DMS 273 (cell line): ENCODE measurements around the gene KISS1R.

ENCODE experiments used
- DNase-seq: peaks from one replicate; lab custom pipeline; 2025; ENCODE audit not compliant: unreplicated experiment; lab: John Stamatoyannopoulos, UW

Gene KISS1R

DNA sequence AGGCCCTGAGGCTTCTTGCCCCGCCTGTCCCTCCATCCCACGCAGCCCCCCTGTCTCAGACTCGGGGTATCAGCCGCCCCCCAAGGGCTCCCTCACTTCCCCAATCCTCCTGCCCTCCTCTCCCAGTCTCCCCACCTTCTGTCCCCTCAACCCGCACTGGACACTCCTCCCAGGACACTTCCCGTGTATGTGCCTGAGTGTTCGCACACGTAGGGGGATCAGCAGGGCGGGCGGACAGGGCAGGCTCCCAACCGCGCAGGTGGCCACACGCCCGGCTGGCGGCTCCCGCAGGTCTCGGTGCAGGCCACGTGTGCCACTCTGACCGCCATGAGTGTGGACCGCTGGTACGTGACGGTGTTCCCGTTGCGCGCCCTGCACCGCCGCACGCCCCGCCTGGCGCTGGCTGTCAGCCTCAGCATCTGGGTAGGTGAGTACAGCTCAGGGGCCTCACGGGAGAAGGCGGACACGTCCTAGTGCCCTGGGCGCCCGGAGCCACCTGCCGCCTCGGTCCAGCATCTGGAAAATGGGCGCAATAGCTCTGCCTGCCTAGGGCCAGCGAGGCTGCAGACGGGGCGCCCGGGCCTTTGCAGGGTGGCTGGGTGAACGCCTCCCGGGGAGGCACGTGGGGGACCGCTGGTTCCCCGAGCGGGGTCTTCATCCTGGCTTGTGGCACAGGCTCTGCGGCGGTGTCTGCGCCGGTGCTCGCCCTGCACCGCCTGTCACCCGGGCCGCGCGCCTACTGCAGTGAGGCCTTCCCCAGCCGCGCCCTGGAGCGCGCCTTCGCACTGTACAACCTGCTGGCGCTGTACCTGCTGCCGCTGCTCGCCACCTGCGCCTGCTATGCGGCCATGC is 2.3 kb downstream of the KISS1R start:
- DNase-seq: peak; percentile 79

DNA sequence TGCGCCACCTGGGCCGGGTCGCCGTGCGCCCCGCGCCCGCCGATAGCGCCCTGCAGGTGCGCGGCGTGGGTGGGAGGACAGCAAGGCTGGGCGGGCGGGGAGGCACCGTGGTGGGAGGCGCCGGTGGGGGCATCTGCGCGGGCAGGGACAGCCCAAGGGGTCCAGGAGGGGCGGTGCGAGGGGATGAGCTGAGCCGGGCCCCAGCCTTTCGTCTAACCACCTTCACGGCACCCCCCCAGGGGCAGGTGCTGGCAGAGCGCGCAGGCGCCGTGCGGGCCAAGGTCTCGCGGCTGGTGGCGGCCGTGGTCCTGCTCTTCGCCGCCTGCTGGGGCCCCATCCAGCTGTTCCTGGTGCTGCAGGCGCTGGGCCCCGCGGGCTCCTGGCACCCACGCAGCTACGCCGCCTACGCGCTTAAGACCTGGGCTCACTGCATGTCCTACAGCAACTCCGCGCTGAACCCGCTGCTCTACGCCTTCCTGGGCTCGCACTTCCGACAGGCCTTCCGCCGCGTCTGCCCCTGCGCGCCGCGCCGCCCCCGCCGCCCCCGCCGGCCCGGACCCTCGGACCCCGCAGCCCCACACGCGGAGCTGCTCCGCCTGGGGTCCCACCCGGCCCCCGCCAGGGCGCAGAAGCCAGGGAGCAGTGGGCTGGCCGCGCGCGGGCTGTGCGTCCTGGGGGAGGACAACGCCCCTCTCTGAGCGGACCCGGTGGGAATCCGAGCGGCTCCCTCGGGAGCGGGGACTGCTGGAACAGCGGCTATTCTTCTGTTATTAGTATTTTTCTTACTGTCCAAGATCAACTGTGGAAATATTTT is 3.1 kb downstream of the KISS1R start:
- DNase-seq: peak; percentile 82

DNA sequence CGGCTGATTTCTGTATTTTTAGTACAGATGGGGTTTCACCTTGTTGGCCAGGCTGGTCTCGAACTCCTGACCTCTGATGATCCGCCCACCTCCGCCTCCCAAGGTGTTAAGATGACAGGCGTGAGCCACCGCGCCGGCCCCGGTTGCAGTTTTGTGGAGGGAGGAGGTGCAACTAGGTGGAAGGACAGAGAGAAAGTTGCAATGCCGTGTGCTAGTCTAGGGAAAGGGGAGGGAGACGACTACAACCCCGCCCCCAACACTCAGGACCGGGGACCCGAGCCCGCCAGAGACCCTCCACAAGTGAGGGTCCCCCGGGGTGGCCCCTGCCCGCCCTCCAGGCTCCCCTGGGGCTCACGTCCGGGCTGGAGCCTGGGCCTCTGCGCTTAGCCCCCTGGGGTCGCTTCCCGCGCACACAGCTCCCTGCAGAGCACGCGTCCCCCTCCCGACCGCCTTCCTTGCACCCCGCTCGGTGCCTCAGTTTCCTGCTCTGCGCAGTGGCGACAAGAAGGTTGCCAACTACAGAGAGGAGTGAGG is 7.5 kb downstream of the KISS1R start:
- no peak for DNase-seq

DNA sequence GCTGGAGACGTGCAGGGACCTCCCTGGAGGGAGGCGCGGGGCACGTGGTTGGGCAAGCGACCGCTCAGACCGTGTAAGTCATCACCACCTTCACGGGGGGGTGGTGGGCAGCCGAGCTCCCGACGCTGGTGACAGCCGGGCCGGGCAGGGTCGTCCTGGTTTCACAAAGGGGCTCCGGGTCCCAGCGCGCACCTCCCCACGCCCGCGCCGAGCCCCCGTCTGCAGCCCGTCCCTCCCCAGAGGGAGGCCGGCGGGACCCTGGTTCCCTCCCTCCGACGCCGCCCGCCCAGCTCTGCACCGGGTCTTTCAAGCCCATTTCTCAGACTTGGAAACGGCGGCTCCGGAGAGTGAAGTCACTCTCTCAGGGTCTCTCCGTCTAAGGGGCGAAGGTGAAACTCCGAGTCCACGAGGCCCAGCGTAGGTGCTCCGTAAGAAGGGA is 8.0 kb downstream of the KISS1R start:
- peak; percentile 62 for DNase-seq

DNA sequence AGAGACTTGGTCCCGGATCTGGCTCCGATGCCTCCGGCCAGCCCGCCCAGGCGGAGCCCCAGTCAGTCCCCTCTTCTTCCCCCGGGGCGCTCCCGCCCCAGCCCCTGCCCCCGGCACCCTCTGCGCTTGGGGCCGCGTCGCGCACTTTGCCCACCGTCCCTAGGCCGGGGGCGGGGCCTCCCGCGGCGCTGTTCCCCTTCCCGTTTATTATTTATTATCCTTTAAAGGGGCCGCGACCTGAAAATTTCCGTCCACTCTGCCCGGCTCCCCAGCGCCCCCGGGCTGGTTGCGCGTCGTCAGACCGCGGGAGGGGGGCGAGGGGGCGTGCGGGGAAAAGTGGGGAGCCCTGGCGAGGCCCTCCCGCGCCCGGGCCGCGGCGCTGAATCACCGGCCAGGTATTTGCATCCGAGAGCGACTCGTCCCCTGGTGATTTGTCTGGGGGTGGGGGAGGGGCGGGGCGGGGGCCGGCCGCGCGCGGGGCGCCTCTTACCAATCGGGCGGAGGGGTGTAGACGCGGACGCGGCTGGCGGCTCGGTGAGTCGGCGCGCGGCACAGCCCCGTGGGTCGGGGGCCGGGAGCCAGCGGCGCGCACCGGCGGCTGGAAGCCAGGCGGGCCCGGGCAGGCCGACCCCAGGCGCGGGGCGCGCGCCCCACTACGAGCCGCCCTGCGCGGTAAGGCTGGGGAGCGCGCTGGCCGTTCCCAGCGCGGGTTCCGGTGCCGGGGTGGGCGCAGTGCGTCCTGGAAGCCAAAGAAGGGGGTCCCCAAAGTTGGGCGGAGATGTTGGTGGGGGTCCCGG is 8.6 kb downstream of the KISS1R start, which contains the start of gene ARID3A:
Gene ARID3A, plus strand, starts transcription at position 510 of the 797 bp plus-strand sequence. CDS start 3,494 bp downstream, outside the sequence.
- DNase-seq: peak; percentile 94

DNA sequence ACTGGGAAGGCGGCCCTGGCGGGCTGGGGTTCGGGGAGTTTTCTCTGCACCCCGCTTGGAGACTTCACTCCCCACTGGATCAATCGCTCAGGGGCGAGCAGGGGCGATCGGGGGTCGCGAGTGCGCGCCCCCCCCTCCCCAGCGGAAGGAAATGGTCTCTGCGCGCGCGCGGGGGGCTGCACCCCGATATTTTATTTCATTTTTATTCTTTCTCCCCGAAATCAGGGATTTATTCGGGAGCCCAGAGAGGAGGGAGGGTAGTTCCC is 9.1 kb downstream of the KISS1R start:
- DNase-seq: no peak

DNA sequence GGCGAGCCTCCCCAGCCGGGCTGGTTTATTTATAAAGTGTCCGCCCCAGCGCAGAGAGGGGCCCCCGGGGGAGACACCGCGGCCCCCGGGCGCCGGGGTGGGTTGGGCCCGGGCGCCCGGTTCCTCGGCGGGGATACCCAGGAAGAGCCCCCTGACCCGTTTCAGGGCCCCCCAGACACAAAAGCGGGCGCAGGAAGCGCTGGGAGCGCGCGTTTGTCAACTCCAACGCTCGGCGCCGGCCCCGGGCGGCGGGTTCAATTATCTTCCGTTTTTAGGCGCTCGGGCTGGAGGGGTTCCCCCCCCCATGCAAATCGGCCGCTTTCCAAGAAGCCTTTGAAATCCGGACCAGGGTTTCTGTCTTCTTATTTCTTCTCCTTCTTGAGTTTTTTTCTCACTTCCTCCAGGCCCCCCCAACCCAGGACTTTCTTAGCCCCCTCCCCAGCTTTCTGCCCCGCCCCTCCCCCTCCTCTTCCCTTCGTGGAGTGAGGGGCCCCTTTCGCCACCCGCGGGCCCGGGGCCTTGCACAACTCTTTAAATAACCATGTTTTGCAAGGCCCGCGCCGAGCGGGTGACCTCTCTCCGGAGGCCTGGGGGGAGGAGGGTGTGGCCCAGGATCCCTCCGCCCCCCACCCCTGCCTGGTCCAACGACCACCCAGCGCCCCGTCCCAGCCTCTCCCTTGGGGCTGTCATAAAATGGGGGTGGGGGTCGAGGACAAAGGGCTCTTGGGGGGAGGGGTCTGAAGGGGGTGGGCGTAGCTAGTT is 9.6 kb downstream of the KISS1R start:
- DNase-seq: peak; percentile 84

DNA sequence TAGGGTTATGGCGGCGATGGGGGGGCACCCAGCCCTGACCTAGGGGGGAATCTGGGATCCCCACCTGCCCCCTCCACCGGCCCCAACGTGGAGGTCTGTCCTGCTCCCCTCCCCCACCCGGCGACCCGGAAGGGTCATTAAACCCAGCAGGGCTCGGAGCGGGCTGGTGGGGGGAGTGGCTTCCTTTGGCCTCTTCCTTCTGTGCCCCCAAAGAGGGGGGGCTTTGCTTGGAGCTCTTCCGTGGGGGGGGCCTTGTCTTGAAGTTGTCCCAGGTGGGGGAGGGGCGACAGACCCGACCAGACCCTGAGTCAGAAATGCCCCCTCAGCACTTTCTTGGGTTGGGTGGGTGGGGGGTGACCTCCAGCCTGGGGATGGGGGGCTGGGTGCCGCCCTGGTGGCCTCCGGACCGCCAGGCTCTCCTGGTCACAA is 10.2 kb downstream of the KISS1R start:
- no peak for DNase-seq

DNA sequence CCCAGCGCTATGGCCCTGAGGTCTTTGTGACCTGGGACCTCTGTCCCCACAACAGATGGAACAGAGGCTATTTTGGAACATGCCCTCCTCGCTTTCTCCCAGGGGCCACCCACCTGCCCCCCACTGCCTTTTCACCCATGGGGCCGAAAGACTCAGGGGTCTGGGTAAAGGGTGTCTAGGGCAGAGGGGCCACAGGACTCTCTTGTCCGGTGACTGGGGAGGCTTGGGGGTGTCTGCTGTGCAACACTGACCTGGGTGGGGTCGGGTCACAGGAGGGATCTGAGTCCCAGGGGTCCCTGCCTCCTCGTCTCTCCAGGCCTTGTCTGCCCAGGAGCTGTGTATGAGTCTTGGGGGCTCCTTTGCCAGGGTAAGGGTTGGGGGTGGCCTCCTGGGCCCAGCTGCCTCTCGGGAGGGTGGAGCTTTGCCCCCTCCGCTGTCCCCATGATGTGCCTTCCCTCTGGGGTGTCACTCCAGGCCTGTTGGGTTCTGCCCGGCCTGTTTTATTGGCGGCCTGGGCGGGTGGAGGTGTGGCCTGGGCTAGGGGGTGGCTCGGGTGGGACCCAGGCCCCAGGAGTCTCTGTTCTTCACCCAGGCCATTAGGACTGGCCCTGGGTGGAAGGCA is 10.8 kb downstream of the KISS1R start:
- DNase-seq: no peak

DNA sequence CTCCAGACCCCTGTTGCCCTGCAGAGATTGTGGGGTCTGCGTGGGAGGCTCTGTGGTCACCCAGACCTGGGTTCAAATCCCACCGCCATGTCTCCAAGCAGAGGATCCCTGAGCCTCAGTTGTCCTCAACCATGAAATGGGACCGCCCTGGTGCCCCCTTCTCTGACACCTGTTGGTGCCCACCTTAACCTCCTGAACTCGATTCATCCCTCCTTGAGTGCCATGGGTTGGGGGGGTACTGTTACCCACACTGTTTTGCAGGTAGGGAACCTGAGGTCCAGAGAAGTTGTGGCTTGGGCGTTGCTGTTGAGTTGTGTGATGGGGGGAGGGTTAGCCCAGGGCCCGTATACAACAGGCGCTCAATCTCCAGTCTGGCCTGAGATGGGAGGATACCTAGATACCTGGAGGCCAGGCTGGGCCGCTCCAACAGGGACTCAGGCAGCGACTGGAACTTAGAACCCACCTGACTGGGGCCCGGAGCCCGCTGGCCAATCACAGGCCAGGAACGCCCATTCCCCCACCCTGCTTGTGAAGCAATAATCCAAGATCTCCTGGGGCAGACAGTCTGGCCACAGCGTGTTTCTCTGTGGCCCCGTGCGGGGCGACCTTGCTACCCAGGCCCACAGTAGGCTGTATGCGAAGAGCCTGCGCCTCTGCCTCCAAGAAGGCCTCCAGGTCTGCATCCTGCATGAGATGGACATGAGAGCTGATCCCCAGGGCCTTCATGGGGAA is 11.5 kb downstream of the KISS1R start:
- no peak for DNase-seq

DNA sequence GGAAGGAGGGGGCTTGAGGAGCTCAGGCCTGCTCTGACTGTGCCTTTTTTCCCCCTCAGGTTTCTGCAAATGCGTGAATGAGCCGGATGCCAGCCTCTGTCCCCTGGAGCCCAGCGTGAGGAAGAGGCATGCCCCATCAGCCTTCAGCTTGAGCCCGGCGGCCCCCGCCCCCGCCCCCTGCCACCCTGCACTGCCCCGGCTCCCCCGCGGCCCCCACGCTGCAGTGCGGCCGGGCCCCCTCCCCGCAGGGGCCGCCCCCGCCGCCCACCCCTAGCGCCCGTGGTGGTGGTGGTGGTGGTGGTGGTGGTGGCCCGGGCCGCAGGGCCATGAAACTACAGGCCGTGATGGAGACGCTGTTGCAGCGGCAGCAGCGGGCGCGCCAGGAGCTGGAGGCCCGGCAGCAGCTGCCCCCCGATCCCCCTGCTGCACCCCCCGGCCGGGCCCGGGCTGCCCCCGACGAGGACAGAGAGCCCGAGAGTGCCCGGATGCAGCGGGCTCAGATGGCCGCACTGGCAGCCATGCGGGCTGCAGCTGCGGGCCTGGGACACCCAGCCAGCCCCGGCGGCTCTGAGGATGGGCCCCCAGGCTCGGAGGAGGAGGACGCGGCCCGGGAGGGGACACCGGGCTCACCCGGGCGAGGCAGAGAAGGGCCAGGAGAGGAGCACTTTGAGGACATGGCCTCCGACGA is 12.2 kb downstream of the KISS1R start:
- no peak for DNase-seq

DNA sequence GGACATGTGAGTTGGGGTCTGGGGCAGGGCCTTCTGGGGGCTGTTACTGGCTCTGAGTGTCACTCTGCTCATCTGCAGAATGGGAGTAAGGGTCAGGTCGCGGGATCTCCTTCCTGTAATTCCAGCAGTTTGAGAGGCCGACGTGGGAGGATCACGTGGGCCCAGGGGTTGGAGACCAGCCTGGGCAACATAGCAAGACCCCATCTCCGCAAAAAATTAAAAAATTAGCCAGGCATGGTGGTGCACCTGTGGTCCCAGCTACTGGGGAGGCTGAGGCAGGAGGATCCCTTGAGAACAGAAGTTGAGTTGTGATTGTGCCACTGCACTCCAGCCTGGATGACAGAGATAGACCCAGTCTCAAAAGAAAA is 12.7 kb downstream of the KISS1R start:
- DNase-seq: no peak

DNA sequence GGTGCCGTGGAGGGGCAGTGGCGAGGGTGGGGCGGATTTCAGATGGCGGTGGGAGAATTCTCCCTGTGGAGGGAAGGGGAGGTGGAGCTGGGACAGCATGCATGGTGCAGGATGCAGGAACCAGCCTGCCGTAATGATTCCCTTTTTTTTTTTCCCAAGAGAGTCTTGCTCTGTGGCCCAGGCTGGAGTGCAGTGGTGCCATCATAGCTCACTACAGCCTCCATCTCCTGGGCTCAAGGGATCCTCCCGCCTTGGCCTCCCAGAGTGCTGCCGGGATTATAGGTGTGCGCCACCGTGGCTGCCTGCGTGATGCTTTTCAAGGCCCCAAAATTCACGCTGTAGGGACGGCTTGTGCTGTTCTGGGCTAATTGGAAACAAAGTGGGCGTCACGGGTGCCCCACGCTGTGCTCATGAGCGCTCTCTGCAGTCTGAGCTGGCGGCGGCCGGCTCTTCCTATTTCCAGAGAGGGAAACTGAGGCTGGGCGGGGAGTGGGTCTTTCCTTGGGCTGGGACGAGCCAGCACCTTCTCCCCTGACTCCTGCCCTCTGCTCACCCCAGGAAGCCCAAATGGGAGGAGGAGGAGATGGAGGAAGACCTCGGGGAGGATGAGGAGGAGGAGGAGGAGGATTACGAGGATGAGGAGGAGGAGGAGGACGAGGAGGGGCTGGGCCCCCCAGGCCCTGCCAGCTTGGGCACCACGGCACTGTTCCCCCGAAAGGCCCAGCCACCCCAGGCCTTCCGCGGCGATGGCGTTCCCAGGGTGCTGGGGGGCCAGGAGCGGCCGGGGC is 14.9 kb downstream of the KISS1R start:
- no peak for DNase-seq

DNA sequence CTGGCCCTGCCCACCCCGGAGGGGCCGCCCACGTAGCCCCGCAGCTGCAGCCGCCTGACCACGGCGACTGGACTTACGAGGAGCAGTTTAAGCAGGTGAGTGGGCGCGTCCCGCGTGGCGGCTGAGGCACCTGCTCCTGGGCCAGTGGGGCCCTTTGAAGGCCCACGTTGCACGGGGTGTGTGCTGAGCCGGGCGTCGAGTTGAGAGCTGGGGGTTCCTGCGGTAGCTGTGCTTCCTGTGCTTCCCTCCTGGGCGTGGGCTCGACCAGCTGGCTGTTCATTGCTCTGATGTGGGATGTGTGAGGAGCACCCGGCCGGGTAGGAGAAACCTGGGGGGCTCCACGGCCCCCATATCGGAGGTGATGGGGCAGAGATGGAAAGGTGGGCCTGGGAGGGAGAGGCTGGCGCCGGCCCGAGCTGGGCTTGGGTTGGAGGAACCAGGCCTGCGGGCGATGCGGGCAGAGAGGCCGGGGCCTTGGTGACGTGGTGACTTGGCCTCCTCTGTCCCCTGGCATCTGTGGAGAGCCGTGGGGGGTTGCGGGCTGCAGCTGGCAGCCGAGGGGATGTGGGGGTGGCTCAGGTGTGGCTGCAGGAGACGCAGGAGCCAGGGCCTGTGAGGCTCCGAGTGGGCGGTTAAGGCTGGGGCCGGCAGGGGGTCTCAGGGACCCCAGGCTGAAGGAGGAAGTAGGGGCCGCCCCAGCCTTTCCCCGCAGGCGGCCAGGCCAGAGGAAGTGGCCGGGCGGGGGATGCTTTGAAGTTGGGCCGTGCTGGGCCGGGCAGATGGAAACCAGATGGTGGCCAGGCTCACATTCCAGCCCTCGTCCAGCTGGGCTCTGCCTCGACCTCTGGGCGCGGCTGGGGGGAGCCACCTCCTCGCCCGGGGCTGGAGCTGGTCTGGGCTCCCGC is 15.8 kb downstream of the KISS1R start:
- peak; percentile 85 for DNase-seq

DNA sequence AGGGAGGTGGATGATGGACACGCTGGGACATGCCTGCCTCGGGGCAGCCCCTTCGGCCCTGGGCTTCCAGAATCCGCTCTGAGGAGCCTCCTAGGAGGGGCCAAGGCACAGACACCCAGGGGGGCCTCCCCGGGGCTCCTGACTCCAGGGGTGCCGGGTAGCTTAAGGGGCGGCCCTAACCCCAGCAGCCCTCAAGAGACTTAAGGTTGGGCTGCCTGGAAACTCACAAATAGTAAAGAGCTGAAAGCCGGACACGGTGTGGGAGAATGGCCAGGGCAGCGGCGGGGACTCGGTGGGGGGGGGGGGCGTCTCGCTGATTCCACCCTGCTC is 16.4 kb downstream of the KISS1R start:
- no peak for DNase-seq

DNA sequence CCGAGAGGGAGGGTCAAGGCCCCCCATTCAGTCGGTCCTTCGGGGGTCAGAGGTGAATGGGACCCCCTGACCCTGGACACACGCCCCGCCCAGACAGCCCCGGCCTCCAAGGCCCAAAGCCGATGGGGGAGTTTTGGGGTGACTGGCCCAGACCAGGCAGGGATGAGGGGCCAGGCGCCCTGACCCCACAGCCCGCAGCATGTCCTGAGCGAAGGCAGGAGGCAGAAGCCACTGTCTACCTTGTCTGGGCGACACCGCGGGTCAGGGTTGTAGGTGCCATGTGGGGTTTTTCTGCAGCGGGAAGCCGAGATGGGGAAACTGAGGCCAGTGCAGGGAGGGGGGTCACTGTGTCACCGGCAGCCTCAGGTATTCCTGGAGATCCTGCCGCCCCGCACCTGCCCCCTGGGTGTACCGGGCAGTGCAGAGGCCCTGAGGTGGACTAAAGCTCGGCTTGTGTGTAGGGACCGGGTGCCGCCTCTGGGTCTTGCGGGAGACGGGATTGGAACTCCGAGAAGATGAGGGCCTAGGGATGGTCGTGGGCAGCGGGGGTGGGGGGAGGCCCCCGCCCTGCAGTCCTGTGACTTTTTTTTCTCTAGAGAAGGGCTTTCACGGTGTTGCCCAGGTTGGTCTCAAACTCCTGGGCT is 17.2 kb downstream of the KISS1R start:
- no peak for DNase-seq
